Activated effector memory CD4-positive, alpha-beta T cell treated with anti-CD3 and anti-CD28 coated beads, Interleukin-2, amount 50 U/mL, for 16 hours (primary cell): ENCODE data around the gene RNASE3.
"Not testable (repeated sequence)": the region's sequence is repeated elsewhere in the genome, so short reads cannot be mapped to it uniquely, and the experiment has no call there.

Experiments used
- DNase-seq: peaks from one replicate; pipeline ENCODE4 v3.0.0-alpha.2; 2020

RNASE3 gene

DNA sequence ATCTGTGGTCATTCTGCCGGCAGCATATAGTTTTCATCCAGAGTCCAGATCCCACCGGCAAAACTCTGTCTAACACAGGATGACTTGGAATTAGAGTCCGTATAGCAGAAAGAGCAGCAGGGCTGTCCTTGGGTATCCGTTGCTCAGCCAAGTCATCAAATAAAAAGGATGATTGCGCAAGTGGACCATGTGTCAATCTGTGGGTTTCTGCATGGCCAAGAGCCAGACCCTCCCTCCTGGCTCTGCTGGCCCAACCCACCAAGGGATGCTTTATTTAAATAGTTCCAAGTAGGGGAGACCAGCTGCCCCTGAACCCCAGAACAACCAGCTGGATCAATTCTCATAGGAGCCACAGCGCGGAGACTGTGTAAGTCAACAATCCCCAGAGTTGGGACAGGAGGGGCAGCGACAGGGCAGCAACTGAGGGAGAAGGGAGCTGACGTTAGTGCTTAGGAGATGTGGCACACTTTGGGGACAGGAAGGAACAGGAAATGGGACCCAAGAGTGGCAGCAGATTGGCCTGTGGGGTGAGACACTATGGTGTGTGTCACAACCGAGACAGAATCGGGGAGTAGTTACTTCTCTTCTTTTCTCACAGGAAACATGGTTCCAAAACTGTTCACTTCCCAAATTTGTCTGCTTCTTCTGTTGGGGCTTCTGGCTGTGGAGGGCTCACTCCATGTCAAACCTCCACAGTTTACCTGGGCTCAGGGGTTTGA lies 28.0 kb downstream of the RNASE3 start:
- not testable (repeated sequence) for DNase-seq

- DNase-seq, result not testable (repeated sequence)
These were observed 32.6 kb downstream of the RNASE3 start for GRCh38 chr14:20923766-20924297.

GRCh38 chr14:20934148-20934762 lies 43.1 kb downstream of the RNASE3 start:
- peak; percentile 72 for DNase-seq

DNA sequence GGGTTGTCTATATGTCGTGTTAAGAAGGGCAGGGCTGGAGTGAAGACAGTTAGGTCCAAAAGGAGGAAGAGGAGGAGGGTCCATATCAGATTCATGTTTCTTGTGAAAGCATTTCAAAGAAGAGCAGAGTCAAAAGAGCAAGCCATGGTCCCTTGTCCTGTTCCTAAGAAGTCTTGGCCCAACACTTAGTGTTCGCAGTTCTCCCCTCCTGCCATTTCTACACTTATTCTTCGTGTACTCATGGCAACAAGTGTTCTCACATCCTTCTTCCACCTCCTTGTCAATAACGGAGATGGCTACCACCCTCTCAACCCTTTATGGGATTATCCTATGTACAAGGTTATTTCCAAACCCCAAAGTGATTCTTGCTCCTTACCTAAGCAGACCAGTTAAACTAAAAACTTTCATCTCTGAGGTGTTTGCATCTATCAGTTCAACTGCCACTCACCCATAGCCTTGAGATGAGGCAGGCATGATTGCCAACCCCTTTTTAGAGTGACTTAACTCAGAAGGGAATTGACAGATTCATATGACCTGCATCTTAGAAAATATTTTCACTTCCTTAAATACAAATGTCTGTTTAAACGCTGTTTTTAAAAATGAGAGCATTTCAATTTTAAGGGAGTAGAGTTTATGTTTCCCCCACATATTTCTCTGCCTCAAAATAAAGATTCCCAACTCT lies 44.3 kb downstream of the RNASE3 start:
- DNase-seq, result no peak
